HepG2 (cell line): ENCODE measurements around the gene NFAT5. TPM values are rescaled to one million over a fixed set of nuclear protein-coding genes. Genes with fewer than 3 reads are reported as not detected.

Experiments used
- BATF2 ChIP-seq: sonication (generic); formaldehyde crosslinking; IDR thresholded peaks from 2 replicates; pipeline ENCODE4 v1.8.0; 2022; ENCODE audit warnings: mild to moderate bottlenecking, missing genetic modification reagents, moderate library complexity
- CENPT ChIP-seq: sonication (generic); formaldehyde crosslinking; IDR thresholded peaks from 2 replicates; pipeline ENCODE4 v1.8.0; 2022; ENCODE audit warnings: low read depth, mild to moderate bottlenecking, moderate library complexity, missing genetic modification reagents
- DMTF1 ChIP-seq: sonication (generic); formaldehyde crosslinking; IDR thresholded peaks from 2 replicates; pipeline ENCODE4 v1.4.0; 2020; ENCODE audit warnings: mild to moderate bottlenecking, missing genetic modification reagents
- DR1 ChIP-seq: sonication (generic); formaldehyde crosslinking; IDR thresholded peaks from 2 replicates; pipeline ENCODE4 v1.8.0; 2021; ENCODE audit warnings: mild to moderate bottlenecking, missing genetic modification reagents, inconsistent platforms
- DRAP1 ChIP-seq: IDR thresholded peaks from 2 replicates; pipeline ENCODE4 v1.6.1; 2016; ENCODE audit warnings: missing genetic modification reagents, missing compliant biosample characterization
- HNRNPL ChIP-seq: fragments of 200-400 bp; formaldehyde crosslinking; IDR thresholded peaks from 2 replicates; pipeline ENCODE4 v1.6.1; 2017; ENCODE audit warnings: mild to moderate bottlenecking, low read depth, low read length
- NFIB ChIP-seq: sonication (generic); formaldehyde crosslinking; IDR thresholded peaks from 2 replicates; pipeline ENCODE4 v1.9.0; 2021; ENCODE audit warnings: missing genetic modification reagents, mild to moderate bottlenecking, borderline replicate concordance
- PRDM10 ChIP-seq: sonication (generic); formaldehyde crosslinking; IDR thresholded peaks from 2 replicates; pipeline ENCODE4 v1.4.0; 2020; ENCODE audit warnings: low read depth, missing genetic modification reagents
- RARG ChIP-seq: sonication (generic); formaldehyde crosslinking; IDR thresholded peaks from 2 replicates; pipeline ENCODE4 v1.4.0; 2020; ENCODE audit warnings: low read depth, mild to moderate bottlenecking, missing genetic modification reagents
- RORA ChIP-seq: sonication (generic); formaldehyde crosslinking; IDR thresholded peaks from 2 replicates; pipeline ENCODE4 v1.5.0; 2020; ENCODE audit warnings: mild to moderate bottlenecking, missing genetic modification reagents, moderate library complexity
- TBX3 ChIP-seq: fragments of 450-650 bp; IDR thresholded peaks from 2 replicates; pipeline ENCODE4 v1.6.1; 2017; ENCODE audit warnings: antibody characterized with exemption, mild to moderate bottlenecking, inconsistent platforms, borderline replicate concordance
- TMF1 ChIP-seq: sonication (generic); formaldehyde crosslinking; IDR thresholded peaks from 2 replicates; pipeline ENCODE4 v1.8.1; 2022; ENCODE audit warnings: low read depth, missing genetic modification reagents
- ZNF136 ChIP-seq: sonication (generic); formaldehyde crosslinking; IDR thresholded peaks from 2 replicates; pipeline ENCODE4 v1.8.1; 2022; ENCODE audit warnings: low read depth, mild to moderate bottlenecking, moderate library complexity, missing genetic modification reagents
- ZNF24 ChIP-seq: fragments of 450-650 bp; IDR thresholded peaks from 2 replicates; pipeline ENCODE4 v1.6.1; 2017; ENCODE audit warnings: antibody characterized with exemption, mild to moderate bottlenecking
- ZNF326 ChIP-seq: sonication (generic); formaldehyde crosslinking; IDR thresholded peaks from 2 replicates; pipeline ENCODE4 v1.4.0; 2020; ENCODE audit warnings: missing genetic modification reagents, borderline replicate concordance
- ZNF800 ChIP-seq: sonication (generic); formaldehyde crosslinking; IDR thresholded peaks from 2 replicates; pipeline ENCODE4 v1.4.0; 2020; ENCODE audit warnings: missing genetic modification reagents
- ZNF878 ChIP-seq: sonication (generic); formaldehyde crosslinking; IDR thresholded peaks from 2 replicates; pipeline ENCODE4 v1.8.1; 2023; ENCODE audit warnings: mild to moderate bottlenecking, missing genetic modification reagents, moderate library complexity
- ZSCAN5A ChIP-seq: sonication (generic); formaldehyde crosslinking; IDR thresholded peaks from 2 replicates; pipeline ENCODE4 v1.8.0; 2022; ENCODE audit warnings: mild to moderate bottlenecking, missing genetic modification reagents, borderline replicate concordance
- polyA plus RNA-seq, 8 experiments: library from polyadenylated mRNA; depleted of rRNA in 3 of 8; stranded (reverse) in 7 of 8; unstranded in 1 of 8; fragments of >200 nt; fragmentation: Illumina TruSeq in 4 of 8; extraction: Trizol in 4 of 8; gene quantifications; 2 replicates each; pipeline versions ENCODE4 v1.2.1 to v1.2.3, GENCODE V29; 2011 to 2016; ENCODE audit warnings: low read depth in 4 of 8, missing spikeins in 1 of 8, mixed read lengths in 1 of 8; ENCODE audit not compliant: insufficient read depth in 1 of 8
- total RNA-seq, 5 experiments: library from RNA; depleted of rRNA; stranded (reverse); fragments of >200 nt; fragmentation: Illumina TruSeq; extraction: Trizol; gene quantifications; 2 replicates each; pipeline ENCODE4 v1.2.3, GENCODE V29; 2016; ENCODE audit warnings: low read depth in 1 of 5

Gene NFAT5
- total and polyA plus RNA-seq, 2 of the 13 experiments (the other 11 are each of a cell fraction or from before 2014, with no cell fraction given), result 20.5 to 54.3 TPM

- TF ChIP-seq ZNF800 (CRISPR knock-in tag), result 0 out of 2 replicates have a peak, but pooled peaks have one; percentile 5
- TF ChIP-seq ZNF136 (CRISPR knock-in tag), result no peak
- no peak for TF ChIP-seq ZNF326 (CRISPR knock-in tag)
- TF ChIP-seq RARG, result peak; percentile 7; the same call in 1 of the 2 replicates
- TF ChIP-seq PRDM10 (CRISPR knock-in tag), result no peak
- TF ChIP-seq RORA (CRISPR knock-in tag), result no peak
- no peak; the same call in 1 of the 2 replicates for TF ChIP-seq TBX3
- 0 out of 2 replicates have a peak, but pooled peaks have one; percentile 14 for TF ChIP-seq TMF1 (CRISPR knock-in tag)
- TF ChIP-seq BATF2, result no peak
- TF ChIP-seq CENPT, result no peak
- no peak for TF ChIP-seq DRAP1 (CRISPR knock-in tag)
- TF ChIP-seq DMTF1 (CRISPR knock-in tag), result no peak
- no peak for TF ChIP-seq ZNF24
- TF ChIP-seq NFIB, result no peak
- no peak for TF ChIP-seq HNRNPL
- TF ChIP-seq ZSCAN5A (CRISPR knock-in tag), result peak; percentile 27; the same call in 1 of the 2 replicates
- TF ChIP-seq ZNF878 (CRISPR knock-in tag), result peak; percentile 11; the same call in 1 of the 2 replicates
- no peak for TF ChIP-seq DR1 (CRISPR knock-in tag)
Observed at GRCh38 chr16:69672315-69672997, 106.7 kb downstream of the NFAT5 start (continued).
